Cardiac fibroblast (primary cell): ENCODE measurements around the gene SYTL1.
"Not testable (repeated sequence)": the region's sequence is repeated elsewhere in the genome, so short reads cannot be mapped to it uniquely, and the experiment has no call there.

Experiments
- DNase-seq, 2 donors: peaks; one replicate each; pipeline versions ENCODE4 v3.0.0 to v3.0.0-alpha.2; 2010; ENCODE audit warnings: low read depth in 2 of 2
- H3K4me3 ChIP-seq, 2 donors: replicated peaks in 1 of 2; 1 replicate in 1 of 2; 2 replicates in 1 of 2; pipeline ENCODE4 v1.5.1; 2011; ENCODE audit warnings: low read depth in 2 of 2, low read length in 2 of 2, mild to moderate bottlenecking in 2 of 2, moderate library complexity in 1 of 2
- CTCF ChIP-seq: IDR thresholded peaks from one replicate; pipeline ENCODE4 v1.5.1; 2011; ENCODE audit warnings: low read depth, mild to moderate bottlenecking, low read length, inconsistent platforms

Gene SYTL1

GRCh38 chr1:27381969-27382762, 40.3 kb downstream of the SYTL1 start:
- TF ChIP-seq CTCF = no peak

GRCh38 chr1:27383039-27383605, 41.3 kb downstream of the SYTL1 start, which contains the start of gene CD164L2:
Gene CD164L2 (minus strand): TSS chr1:27383333. CDS start chr1:27383239, 94 bp downstream.
- no peak within 1 kb of the TSS for H3K4me3 ChIP-seq
- no peak for TF ChIP-seq CTCF
- no peak for DNase-seq

More at GRCh38 chr1:27381969-27382762, 40.3 kb downstream of the SYTL1 start:
- H3K4me3 ChIP-seq = no peak overlapping the region
- DNase-seq = no peak

- no peak for TF ChIP-seq CTCF
- no peak for DNase-seq
- H3K4me3 ChIP-seq = no peak overlapping the region
Observed at GRCh38 chr1:27383661-27384060, 41.8 kb downstream of the SYTL1 start.

GRCh38 chr1:27384797-27385196, 43.0 kb downstream of the SYTL1 start:
- not testable (repeated sequence) for DNase-seq, H3K4me3 ChIP-seq

GRCh38 chr1:27388337-27389005, 46.6 kb downstream of the SYTL1 start:
- DNase-seq = peak; percentile 51 to 57
- H3K4me3 ChIP-seq = no peak overlapping the region
- peak; percentile 92 for TF ChIP-seq CTCF

- peak overlapping the region in 1 of 2 donors; percentile 70 for H3K4me3 ChIP-seq
- peak; percentile 9 for TF ChIP-seq CTCF
- DNase-seq = peak; percentile 51 to 71
Observed at GRCh38 chr1:27391511-27392095, 49.8 kb downstream of the SYTL1 start.
